KBM-7 (cell line): ENCODE data around the gene GAL.
A peak's percentile ranks its signal among the peaks of the same experiment; 100 is the strongest.

Source experiments
- DNase-seq: peaks from one replicate; pipeline ENCODE4 v3.0.0-alpha.2; 2015
- in situ Hi-C: fragments of 300-500 bp; cut with MboI; formaldehyde crosslinking; loops from 2 replicates; pipeline ENCODE4 v1.14.3; 2020; ENCODE audit warnings: low sequenced_read_pairs, low pct_unique_long_range_greater_than_20kb, mixed read lengths

Gene GAL

GRCh38 chr11:68693484-68693882 lies 9.1 kb downstream of the GAL start:
- DNase-seq, result no peak
- in situ Hi-C loops, result no loop called here

GRCh38 chr11:68694431-68695297 lies 10.3 kb downstream of the GAL start:
- DNase-seq, result no peak
- in situ Hi-C loops, result no loop called here

- no peak for DNase-seq
- in situ Hi-C loops, result no loop called here
Observed at GRCh38 chr11:68695531-68695930, 11.2 kb downstream of the GAL start.

GRCh38 chr11:68698993-68699392 lies 14.6 kb downstream of the GAL start:
- in situ Hi-C loops, result no loop called here
- no peak for DNase-seq

- DNase-seq, result no peak
- in situ Hi-C loops, result no loop called here
Observed at GRCh38 chr11:68704887-68705286, 20.5 kb downstream of the GAL start.

- DNase-seq, result no peak
- in situ Hi-C loops, result no loop called here
Observed at GRCh38 chr11:68707527-68707926, 23.2 kb downstream of the GAL start.

- in situ Hi-C loops, result no loop called here
- DNase-seq, result no peak
Observed at GRCh38 chr11:68709062-68709461, 24.7 kb downstream of the GAL start.

- DNase-seq, result no peak
- in situ Hi-C loops, result no loop called here
Observed at GRCh38 chr11:68710409-68710808, 26.1 kb downstream of the GAL start.

GRCh38 chr11:68711114-68711513 lies 26.8 kb downstream of the GAL start:
- in situ Hi-C loops, result no loop called here
- DNase-seq, result no peak

GRCh38 chr11:68714060-68714856 lies 29.9 kb downstream of the GAL start:
- DNase-seq, result no peak
- in situ Hi-C loops, result no loop called here

GRCh38 chr11:68715456-68716122 lies 31.2 kb downstream of the GAL start:
- in situ Hi-C loops, result no loop called here
- no peak for DNase-seq

- DNase-seq, result no peak
- in situ Hi-C loops, result no loop called here
Observed at GRCh38 chr11:68721075-68721474, 36.7 kb downstream of the GAL start.

- DNase-seq, result no peak
- in situ Hi-C loops, result no loop called here
Observed at GRCh38 chr11:68722143-68722542, 37.8 kb downstream of the GAL start.

- DNase-seq, result peak; percentile 65
- in situ Hi-C loops, result no loop called here
Observed at GRCh38 chr11:68724293-68724692, 39.9 kb downstream of the GAL start.

GRCh38 chr11:68727783-68728182 lies 43.4 kb downstream of the GAL start:
- in situ Hi-C loops, result no loop called here
- DNase-seq, result no peak

- in situ Hi-C loops, result no loop called here
Observed at GRCh38 chr11:68734111-68734510, 49.8 kb downstream of the GAL start.

GRCh38 chr11:68735125-68735524 lies 50.8 kb downstream of the GAL start:
- no peak for DNase-seq
- in situ Hi-C loops, result no loop called here

More at GRCh38 chr11:68734111-68734510, 49.8 kb downstream of the GAL start:
- DNase-seq, result no peak

GRCh38 chr11:68735646-68736045 lies 51.3 kb downstream of the GAL start:
- DNase-seq, result no peak
- in situ Hi-C loops, result no loop called here
